HG03460 (cell line): ENCODE results near the gene TMEM35A.
"Not testable (repeated sequence)": the region's sequence is repeated elsewhere in the genome, so short reads cannot be mapped to it uniquely, and the experiment has no call there.

Experiments
- ATAC-seq: cut with Tn5 transposase; IDR thresholded peaks from one replicate; pipeline ENCODE4 v1.9.1; 2021; ENCODE audit not compliant: unreplicated experiment

The TMEM35A gene, protein sequence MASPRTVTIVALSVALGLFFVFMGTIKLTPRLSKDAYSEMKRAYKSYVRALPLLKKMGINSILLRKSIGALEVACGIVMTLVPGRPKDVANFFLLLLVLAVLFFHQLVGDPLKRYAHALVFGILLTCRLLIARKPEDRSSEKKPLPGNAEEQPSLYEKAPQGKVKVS

DNA sequence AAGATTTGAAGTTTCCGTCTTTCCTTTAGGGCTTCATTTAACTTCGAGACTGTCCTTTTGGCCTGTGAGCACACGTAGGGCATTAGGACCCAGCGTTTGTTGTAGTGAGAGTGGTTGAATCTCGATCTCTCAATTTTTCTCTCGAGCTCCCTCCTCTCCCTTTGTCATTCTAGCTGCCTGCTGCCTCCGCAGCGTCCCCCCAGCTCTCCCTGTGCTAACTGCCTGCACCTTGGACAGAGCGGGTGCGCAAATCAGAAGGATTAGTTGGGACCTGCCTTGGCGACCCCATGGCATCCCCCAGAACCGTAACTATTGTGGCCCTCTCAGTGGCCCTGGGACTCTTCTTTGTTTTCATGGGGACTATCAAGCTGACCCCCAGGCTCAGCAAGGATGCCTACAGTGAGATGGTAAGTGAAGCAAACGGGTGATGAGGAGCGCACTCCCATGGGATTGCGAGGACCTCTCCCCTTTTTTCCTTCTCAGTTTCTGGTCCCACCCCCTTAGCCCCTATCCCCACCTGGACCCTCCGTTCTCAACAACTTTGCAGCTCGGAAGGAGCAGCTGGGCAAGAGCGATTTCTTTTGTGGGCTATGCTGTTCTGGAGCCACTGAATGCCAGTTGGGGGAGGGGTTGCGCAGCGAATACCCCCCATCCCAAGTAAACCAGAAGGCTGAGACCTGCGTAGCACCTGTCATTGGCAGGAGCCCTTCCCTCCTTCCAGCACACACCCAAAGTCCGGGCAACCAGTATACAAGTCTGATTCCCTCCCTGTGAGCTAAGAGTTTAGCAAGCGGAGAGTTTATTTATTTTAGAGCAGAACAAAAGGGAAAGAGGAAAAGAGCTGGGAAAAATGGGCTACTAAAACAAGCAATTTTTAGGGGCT, at the start of gene TMEM35A:
TMEM35A (plus strand) TSS at position 164 of the 883 bp plus-strand sequence; CDS start at position 288, 124 bp downstream.
- ATAC-seq: no peak

DNA sequence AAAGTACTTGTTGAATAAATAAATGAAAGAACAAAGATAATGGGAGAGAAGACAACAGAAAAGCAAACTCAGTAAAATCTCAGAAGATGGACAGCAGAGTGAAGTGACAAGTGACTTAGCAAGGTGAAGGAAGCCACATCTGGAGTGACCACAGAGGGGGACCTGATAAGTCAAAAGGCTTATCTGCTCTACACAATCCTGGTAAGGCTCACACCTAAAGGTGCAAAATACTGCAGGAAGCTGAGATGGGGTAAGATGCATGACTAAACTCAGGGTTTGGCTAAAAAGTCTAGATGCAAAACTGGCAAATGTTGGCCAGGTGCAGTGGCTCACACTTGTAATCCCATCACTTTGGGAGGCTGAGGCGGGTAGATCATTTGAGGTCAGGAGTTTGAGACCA, 49.0 kb upstream of the TMEM35A start:
- ATAC-seq: no peak

DNA sequence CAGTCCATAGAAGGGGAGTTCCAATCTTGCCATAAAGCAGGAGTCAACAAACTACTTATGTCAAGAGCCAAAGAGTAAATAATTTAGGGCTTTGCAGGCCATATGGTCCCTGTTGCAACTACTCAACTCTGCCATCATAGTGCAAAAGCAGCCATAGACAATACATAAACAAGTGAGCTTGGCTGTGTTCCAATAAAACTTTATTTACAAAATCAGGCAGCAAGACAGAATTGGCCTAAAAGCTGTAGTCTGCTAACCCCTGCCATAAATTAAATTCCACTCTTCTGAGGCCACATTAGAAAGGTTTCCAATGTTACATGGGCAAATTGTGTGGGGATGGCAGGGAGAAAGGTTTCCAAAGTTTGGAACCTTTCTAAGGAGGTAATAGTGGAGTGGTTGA, 41.4 kb upstream of the TMEM35A start:
- ATAC-seq: no peak

DNA sequence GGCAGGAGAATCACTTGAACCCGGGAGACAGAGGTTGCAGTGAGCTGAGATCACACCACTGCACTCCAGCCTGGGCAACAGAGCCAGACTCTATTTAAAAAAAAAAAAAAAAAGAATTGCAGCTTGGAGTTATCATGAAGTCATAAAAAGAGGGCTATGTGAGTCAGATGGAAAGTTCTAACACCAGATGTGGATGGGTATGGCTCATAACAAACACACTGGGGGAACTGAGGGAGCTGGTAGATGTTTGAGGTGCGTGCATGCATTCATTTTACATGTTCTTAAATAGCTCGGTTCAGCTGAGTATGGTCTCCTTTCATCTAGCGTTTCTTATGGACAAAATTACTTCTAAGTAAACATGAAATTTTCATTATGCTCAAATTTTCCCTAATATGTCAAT, 38.5 kb upstream of the TMEM35A start:
- ATAC-seq: no peak

DNA sequence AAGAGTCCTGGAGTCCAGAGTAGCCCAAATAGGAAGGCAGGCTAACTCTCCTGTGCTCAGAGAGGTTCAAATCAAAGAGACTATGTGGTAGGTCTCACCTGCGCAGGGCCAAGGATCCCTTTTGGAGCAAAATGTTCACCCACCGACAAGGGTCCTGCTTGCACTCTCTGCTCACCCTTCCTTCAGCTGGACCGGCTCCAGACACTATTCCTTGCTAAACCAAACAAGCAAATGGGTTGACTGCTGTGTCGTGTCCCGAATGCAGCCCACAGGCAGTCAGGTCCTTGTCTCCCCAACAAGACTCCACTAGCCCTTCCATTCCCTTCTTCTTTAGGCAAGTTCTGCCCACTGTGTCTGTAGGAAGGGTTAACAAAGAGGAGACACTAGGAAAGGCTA, 27.5 kb upstream of the TMEM35A start:
- ATAC-seq: peak; percentile 3

DNA sequence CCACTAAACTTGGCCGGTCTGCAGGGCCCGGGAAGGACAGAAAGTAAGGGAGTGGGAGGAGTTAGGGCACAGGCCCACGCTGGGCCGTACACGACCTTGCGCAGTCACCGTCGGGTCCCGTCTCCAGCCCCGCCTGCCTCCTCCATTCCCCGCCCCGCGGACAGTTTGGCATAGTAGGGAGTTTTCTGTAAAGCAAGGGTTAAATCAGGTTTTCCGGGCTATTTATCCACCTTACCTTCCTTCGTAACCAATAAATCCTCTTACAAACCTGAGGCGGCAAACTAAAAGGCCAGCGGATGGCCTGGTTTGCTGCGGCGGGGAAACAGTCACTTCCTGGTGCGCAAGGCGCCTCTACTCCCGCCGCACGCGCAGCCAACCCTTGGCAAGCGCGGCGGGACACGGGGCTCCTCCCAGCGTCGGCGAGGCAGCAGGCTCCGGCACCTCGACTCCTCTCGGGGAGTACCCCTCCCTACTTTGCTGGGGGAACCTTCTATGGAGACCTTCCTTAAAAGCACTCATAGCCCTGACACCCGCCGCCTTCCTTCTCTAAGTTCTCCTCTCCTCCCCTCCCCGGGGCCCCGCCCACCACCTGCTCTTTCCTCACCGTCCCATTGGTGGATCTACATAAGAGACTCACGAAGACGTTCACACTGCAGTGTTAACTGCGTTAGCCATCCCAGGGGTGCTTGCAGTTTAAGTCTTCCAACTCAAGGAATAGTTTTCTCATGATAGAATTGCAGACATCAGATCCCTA, 27.0 kb upstream of the TMEM35A start, which contains the start of gene TRMT2B:
TRMT2B (minus strand) TSS at position 563 of the 754 bp plus-strand sequence. CDS start 9,822 bp downstream, outside the sequence.
- ATAC-seq: peak; percentile 94

DNA sequence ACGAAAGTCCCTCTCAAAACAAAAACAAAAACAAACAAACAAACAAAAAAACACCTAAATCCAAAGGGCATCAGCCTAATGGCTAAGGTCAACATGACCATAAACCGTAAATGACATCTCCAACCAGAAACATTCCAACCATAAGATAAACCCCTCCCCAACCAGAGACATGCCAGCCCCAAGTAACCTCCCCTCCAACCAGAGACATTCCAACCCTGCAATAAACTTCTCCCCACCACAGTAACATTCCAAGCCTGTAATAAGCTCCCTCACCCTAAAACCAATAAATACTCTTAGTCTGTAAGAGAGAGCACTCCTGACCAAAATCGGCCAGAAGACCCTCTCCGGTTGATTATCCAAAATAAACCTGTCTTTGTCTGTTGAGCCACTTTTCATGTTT, 22.1 kb upstream of the TMEM35A start:
- ATAC-seq: not testable (repeated sequence)

DNA sequence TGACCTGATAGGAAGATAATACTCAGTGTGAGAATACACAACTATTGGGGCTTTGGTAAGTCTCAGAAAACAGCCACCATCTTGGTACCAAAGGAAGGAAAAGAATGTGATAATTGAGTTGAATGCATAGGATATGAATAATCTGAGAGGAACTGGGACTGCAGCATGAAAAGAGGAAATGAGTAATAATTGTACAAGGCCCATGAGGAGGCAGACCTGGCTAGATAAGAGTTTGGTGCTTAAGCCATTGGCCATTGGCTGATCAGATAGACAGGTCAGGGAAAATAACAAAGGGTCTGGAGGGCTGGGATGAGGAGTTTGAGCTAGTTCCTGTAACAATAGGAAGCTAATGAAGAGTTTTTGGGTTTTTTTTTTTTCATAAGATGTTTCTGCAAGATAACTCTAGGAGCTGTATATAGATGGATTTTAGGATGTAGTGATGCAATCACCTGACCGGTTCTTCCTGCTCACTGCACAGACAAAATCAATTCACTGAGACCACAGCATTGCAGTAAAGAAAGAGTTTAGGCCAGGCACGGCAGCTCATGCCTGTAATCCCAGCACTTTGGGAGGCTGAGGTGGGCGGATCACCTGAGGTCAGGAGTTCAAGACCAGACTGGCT, 21.5 kb upstream of the TMEM35A start:
- ATAC-seq: peak; percentile 95

DNA sequence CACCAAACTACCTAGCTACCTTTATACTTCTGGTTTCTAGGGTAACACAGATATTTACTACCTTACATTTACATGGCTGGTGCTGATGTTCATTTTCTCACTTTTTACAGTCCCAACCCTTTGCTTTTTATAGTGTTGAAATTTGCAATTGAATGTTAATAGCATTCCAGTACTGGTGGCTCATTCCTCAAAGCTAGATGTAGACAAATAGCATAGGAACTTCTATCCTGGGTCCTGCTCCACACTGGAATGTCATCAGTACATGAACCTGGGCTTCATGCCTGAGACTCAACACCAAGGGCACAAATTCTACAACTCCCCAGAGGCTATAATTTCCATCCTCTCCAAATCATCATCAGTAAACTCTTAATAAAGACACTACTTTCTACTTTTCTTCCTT, 16.5 kb upstream of the TMEM35A start:
- ATAC-seq: no peak

DNA sequence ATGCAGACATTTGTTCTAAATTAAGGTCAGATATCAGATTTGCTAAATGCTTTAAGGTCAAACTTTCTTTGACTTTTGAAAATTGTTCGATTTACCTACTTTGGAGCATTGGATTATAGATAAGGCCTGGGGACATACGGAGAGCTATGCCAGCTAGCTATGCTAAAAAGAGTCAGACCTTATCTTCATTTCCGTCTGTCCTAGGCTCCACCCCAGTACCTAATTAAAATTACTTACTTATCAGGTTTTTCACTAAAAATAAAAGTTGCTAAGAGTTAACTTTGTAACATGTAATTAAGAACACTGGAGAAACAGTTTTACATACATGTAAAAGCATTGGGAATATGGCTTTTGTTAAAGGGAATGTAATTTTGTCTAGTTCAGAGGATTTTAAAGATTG, 7.1 kb upstream of the TMEM35A start:
- no peak for ATAC-seq

DNA sequence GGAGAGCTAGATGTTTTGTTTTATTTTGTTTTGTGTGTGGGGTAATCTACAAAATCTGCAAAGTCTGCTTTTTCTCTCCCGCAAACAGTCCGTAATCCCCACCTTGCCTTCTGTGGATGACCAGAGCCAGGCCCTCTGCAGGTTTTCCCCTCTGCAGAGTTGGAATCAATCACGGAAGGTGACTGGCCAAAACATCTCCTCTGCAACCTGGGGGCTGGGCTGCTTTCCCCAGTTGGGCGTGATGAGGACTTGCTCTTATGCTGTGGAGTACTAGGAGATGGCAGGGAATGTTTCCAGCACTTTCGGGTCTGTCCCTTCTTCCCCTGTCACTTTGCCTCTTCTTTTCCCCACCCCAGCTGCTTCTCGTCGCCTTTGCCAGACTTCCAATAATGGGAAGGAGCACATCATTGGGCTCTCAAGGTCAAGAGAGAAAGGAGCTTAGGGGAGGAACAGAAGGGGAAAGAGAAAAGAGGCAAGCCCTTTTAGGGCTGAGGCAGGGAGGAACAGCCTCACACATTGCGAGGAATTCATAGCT, 1.1 kb downstream of the TMEM35A start:
- ATAC-seq: no peak

DNA sequence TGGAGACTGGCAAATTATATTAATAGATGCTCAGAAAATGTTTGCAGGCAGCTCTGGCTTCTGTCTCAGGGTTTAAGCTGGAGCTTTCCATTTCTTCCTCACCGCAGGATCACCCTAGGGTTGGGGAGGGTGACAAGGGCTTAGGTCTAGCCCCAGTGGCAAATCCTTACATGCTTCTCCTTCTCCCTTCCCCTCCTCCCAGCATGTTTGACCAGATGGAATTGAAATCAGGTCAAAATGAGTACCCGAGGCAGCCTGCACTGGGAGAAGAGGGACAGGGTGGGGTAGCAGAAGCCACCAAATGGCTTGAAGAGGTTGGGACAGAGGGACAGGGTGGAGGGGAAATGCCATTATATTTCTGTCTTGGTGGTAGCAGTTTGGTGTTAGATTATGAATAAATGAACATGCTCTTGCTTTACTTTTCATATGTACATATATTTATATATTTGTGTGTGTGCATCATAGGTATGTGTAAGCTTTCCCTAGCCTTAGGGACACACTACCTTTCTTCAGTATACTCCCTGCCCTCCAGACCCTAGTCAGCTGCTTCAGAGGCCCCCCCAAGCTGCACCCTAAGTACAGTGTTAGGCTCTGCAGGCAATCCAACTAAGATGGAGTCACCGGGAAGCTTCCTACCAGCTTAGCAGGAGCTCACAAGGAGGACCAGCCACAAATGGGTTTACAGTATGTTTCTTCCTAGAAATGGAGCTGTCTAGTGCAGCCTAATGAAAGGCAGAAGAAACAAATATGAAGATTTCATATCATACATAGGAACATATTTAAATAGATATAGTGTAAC, 1.8 kb downstream of the TMEM35A start:
- no peak for ATAC-seq

DNA sequence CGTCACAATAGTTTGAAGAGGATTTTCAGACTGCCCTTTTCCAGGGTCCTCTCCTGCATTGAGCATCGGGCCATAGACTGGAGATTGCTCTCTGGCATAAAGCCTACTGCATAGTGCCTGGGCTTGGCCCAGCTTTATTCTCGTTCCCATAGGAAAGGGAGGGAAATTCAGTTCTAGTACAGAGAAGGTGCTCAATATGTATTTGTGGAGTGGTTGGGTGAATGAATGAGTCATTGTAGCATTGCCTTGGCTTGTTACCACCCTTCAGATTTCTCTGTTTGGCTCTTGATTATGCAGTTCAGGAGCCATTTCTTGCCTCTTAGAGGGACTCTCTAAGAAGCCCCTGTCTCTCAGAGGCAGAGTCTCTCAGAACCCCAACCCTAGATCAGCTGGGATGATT, 2.6 kb downstream of the TMEM35A start:
- no peak for ATAC-seq

DNA sequence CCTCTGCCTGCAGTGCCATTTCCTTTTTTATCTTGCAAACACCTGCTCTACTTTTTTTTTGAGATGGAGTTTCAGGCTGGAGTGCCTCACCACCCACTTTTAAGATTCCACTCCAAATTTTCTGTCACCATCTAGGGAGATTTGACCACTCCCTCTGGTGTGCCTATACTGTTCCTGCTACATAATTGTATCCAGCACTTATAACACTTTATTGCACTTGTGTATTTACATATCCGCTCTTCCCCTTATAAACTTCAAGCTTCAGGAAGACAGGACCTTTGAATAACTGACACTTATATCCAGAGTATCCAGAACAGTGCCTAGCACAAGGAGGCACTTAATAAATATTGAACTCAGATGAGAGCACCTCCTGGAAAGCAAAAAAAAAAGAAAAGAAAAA, 13.1 kb downstream of the TMEM35A start:
- no peak for ATAC-seq

DNA sequence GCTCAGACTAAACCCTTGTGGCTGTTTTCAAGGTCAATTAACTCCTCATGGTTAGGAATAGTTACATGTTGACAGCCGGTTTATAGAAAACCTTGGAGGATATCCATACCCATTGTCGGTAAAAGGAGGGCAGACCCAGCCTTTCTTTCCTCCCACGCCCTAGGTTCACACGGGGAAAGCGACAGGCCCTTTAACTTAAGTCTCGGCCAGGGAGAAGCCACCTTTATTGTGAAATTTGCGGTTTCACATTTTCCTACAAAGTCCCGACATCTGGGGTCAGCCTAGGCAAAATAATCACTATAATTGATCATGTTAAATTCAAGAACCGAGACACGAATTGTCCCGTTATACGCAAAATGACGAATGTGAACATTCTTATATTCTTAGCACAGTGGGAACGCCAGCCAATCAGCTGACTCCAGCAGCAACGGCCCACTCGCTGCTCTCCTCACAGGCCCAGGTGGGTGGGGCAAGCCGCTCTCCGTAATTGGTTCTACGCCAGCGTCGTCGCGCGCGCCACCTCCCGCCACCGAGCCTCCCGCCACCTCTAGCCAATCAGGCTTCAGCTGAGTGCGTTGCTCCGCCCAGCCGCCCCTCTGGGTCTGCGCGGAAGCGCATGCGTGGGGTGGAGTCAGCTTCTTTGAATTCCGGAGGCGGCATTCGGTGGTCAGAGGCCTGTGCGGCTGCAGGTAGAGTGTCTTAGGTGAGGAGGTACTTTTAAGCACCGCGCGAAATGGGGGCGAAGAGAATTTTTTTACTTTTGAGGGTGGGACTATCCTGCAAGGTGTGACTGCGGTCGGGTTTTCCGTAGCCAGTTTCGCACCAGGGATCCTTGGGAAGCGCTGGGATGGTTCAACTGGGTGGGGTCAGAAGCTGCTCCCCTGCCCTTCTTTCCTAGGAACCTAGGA, 19.1 kb downstream of the TMEM35A start, which contains the start of gene CENPI:
CENPI (plus strand) TSS at position 659 of the 908 bp plus-strand sequence. CDS start 2,867 bp downstream, outside the sequence.
- ATAC-seq: peak; percentile 99

DNA sequence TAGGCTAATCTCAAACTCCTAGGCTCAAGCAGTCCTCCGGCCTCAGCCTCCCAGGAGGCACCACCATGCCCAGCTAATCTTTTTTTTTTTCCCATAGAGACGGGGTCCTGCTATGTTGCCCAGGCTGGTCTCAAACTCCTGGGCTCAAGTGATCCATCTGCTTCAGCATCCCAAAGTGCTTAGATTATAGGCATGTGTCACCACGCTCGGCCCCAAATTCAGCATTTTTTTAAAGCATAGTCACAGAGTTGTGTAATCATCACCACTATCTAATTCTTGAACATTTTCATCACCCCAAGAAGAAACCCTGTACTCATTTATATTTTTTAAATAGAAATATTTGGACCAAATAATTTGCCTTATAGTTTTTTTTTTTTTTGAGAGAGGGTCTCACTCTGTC, 29.6 kb downstream of the TMEM35A start:
- ATAC-seq: no peak

DNA sequence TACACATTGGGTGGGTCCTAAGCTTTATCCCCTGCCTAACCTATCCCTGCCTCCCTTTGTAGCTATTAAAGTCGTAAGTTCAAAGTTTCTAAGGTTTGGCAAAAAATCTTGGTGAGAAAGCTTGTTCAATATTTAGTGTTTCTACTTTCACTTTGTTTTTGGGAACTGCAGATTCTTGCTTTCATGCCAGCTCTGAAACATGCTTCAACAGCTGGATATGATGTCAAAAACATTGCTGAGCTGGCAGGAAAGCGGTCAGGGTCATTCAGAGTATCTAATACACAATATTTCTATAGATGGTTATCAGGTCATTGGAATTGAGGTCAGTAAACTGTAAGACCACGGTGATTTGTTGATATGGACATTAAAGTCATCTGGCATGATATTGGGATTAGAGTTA, 39.0 kb downstream of the TMEM35A start:
- no peak for ATAC-seq

DNA sequence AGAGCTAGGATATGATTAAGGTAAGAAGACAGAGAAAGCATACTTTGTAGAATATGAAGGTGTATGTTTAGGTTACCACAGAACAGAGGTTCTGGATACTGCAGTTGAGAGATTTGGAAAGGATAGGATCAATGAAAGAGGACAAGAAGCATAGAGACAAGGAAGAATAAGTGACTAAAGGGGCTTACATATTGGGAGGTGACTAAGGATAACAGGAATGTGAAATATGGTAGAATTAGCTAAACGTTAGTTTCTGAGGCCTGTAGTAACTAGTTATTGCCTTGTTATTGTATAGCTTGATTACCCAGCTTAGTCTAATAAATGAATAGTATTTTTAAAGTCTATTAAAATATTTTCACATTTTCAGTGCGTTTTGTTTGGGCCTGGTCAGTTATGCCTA, 57.6 kb downstream of the TMEM35A start:
- no peak for ATAC-seq
